Measurements from ENCODE around the gene PTCD2.

DNA sequence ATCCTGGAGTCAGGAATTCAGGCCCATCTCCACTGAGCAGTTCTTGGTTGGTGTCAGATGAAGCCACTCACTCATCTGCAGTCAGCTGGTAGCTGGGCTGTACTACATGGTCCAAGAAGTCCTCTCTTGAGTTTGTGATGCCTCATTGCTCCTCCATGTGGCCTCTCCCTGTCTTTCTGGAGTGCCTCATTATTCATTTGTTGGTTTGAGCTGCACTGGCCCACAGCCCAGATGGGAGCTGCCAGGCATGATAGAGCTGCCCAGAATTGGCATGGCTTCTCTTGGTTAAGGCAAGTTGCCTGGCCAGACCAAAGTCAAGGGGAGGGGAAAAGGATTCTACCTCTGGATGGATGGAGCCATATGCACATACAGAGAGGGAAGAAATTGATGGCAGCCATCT lies 8.0 kb downstream of the PTCD2 start:
- TF ChIP-seq, protein P1, sequence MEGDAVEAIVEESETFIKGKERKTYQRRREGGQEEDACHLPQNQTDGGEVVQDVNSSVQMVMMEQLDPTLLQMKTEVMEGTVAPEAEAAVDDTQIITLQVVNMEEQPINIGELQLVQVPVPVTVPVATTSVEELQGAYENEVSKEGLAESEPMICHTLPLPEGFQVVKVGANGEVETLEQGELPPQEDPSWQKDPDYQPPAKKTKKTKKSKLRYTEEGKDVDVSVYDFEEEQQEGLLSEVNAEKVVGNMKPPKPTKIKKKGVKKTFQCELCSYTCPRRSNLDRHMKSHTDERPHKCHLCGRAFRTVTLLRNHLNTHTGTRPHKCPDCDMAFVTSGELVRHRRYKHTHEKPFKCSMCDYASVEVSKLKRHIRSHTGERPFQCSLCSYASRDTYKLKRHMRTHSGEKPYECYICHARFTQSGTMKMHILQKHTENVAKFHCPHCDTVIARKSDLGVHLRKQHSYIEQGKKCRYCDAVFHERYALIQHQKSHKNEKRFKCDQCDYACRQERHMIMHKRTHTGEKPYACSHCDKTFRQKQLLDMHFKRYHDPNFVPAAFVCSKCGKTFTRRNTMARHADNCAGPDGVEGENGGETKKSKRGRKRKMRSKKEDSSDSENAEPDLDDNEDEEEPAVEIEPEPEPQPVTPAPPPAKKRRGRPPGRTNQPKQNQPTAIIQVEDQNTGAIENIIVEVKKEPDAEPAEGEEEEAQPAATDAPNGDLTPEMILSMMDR (IDR thresholded peaks at IDR 0.05): no peak
- TF ChIP-seq EP300 (IDR thresholded peaks at IDR 0.05; ENCODE audit: low read depth) (no peak), POLR2A (IDR thresholded peaks at IDR 0.05) (no peak), POLR2AphosphoS5 (IDR thresholded peaks at IDR 0.05) (no peak)
